ENCODE measurements around the gene ANKRD28.
"Not testable (repeated sequence)": the region's sequence is repeated elsewhere in the genome, so short reads cannot be mapped to it uniquely, and the experiment has no call there.

ANKRD28 gene

GRCh38 chr3:15742236-15742635 is 55.5 kb downstream of the ANKRD28 start:
- not testable (repeated sequence) for H3K27me3 Mint-ChIP-seq, H3K4me3 Mint-ChIP-seq, H3K27ac Mint-ChIP-seq
- Mint-ChIP-seq H3K4me1 (ENCODE audit: low read depth) (peaks cover 27% of the 10 kb centered on the region), H3K36me3 (peaks cover 47% of the 10 kb centered on the region), H3K9me3 (ENCODE audit: low read depth) (peaks cover 28% of the 10 kb centered on the region)

GRCh38 chr3:15738616-15739005 is 59.2 kb downstream of the ANKRD28 start:
- H3K4me3 Mint-ChIP-seq; H3K27ac Mint-ChIP-seq; H3K27me3 Mint-ChIP-seq; H3K4me1 Mint-ChIP-seq (ENCODE audit: low read depth): not testable (repeated sequence)
- H3K36me3 Mint-ChIP-seq: peaks cover 40% of the 10 kb centered on the region
- H3K9me3 Mint-ChIP-seq (ENCODE audit: low read depth): peaks cover 19% of the 10 kb centered on the region

GRCh38 chr3:15731024-15731423 is 66.8 kb downstream of the ANKRD28 start:
- Mint-ChIP-seq H3K36me3 (peaks cover 21% of the 10 kb centered on the region), H3K4me1 (ENCODE audit: low read depth) (peaks cover 3% of the 10 kb centered on the region), H3K9me3 (ENCODE audit: low read depth) (no peaks in the 10 kb centered on the region), H3K4me3 (no peak overlapping the region), H3K27ac (no peak overlapping the region), H3K27me3 (no peaks in the 10 kb centered on the region)

- Mint-ChIP-seq H3K27me3 (no peaks in the 10 kb centered on the region), H3K4me1 (ENCODE audit: low read depth) (peaks cover 8% of the 10 kb centered on the region), H3K27ac (no peak overlapping the region)
These were observed 69.0 kb downstream of the ANKRD28 start for GRCh38 chr3:15728766-15729165.

GRCh38 chr3:15726881-15727280 is 70.9 kb downstream of the ANKRD28 start:
- no peaks in the 10 kb centered on the region for H3K27me3 Mint-ChIP-seq
- no peak overlapping the region for H3K4me3 Mint-ChIP-seq
- H3K4me1 Mint-ChIP-seq (ENCODE audit: low read depth): peaks cover 8% of the 10 kb centered on the region
- no peaks in the 10 kb centered on the region for H3K9me3 Mint-ChIP-seq (ENCODE audit: low read depth)
- H3K36me3 Mint-ChIP-seq: peaks cover 32% of the 10 kb centered on the region
- H3K27ac Mint-ChIP-seq: no peak overlapping the region

More at GRCh38 chr3:15728766-15729165, 69.0 kb downstream of the ANKRD28 start:
- Mint-ChIP-seq H3K36me3 (peaks cover 25% of the 10 kb centered on the region), H3K9me3 (ENCODE audit: low read depth) (no peaks in the 10 kb centered on the region), H3K4me3 (no peak overlapping the region)

GRCh38 chr3:15726043-15726442 is 71.7 kb downstream of the ANKRD28 start:
- Mint-ChIP-seq H3K27ac (no peak overlapping the region), H3K4me1 (ENCODE audit: low read depth) (peaks cover 8% of the 10 kb centered on the region), H3K27me3 (no peaks in the 10 kb centered on the region), H3K4me3 (no peak overlapping the region), H3K36me3 (peaks cover 31% of the 10 kb centered on the region), H3K9me3 (ENCODE audit: low read depth) (no peaks in the 10 kb centered on the region)

- Mint-ChIP-seq H3K36me3 (peaks cover 38% of the 10 kb centered on the region), H3K9me3 (ENCODE audit: low read depth) (no peaks in the 10 kb centered on the region), H3K27me3 (no peaks in the 10 kb centered on the region), H3K27ac (no peak overlapping the region), H3K4me3 (no peak overlapping the region), H3K4me1 (ENCODE audit: low read depth) (peaks cover 8% of the 10 kb centered on the region)
These were observed 73.3 kb downstream of the ANKRD28 start for GRCh38 chr3:15724446-15724845.

- H3K27me3 Mint-ChIP-seq: no peaks in the 10 kb centered on the region
- peaks cover 8% of the 10 kb centered on the region for H3K4me1 Mint-ChIP-seq (ENCODE audit: low read depth)
- peaks cover 31% of the 10 kb centered on the region for H3K36me3 Mint-ChIP-seq
- no peak overlapping the region for H3K27ac Mint-ChIP-seq
- no peak overlapping the region for H3K4me3 Mint-ChIP-seq
- H3K9me3 Mint-ChIP-seq (ENCODE audit: low read depth): no peaks in the 10 kb centered on the region
These were observed 74.2 kb downstream of the ANKRD28 start for GRCh38 chr3:15723624-15723884.

- Mint-ChIP-seq H3K4me3 (no peak overlapping the region), H3K9me3 (ENCODE audit: low read depth) (no peaks in the 10 kb centered on the region), H3K4me1 (ENCODE audit: low read depth) (peaks cover 8% of the 10 kb centered on the region), H3K27me3 (no peaks in the 10 kb centered on the region), H3K36me3 (peaks cover 31% of the 10 kb centered on the region), H3K27ac (no peak overlapping the region)
These were observed 74.7 kb downstream of the ANKRD28 start for GRCh38 chr3:15722877-15723623.

- Mint-ChIP-seq H3K4me1 (ENCODE audit: low read depth) (no peaks in the 10 kb centered on the region), H3K4me3 (no peak overlapping the region), H3K9me3 (ENCODE audit: low read depth) (no peaks in the 10 kb centered on the region), H3K27me3 (no peaks in the 10 kb centered on the region), H3K27ac (no peak overlapping the region), H3K36me3 (peaks cover 16% of the 10 kb centered on the region)
These were observed 81.6 kb downstream of the ANKRD28 start for GRCh38 chr3:15716178-15716577.

GRCh38 chr3:15714448-15714847 is 83.3 kb downstream of the ANKRD28 start:
- H3K9me3 Mint-ChIP-seq (ENCODE audit: low read depth): no peaks in the 10 kb centered on the region
- no peak overlapping the region for H3K27ac Mint-ChIP-seq
- no peaks in the 10 kb centered on the region for H3K27me3 Mint-ChIP-seq
- H3K4me1 Mint-ChIP-seq (ENCODE audit: low read depth): no peaks in the 10 kb centered on the region
- no peak overlapping the region for H3K4me3 Mint-ChIP-seq
- H3K36me3 Mint-ChIP-seq: peaks cover 10% of the 10 kb centered on the region

- H3K36me3 Mint-ChIP-seq: peaks cover 16% of the 10 kb centered on the region
- H3K27me3 Mint-ChIP-seq: no peaks in the 10 kb centered on the region
- no peak overlapping the region for H3K4me3 Mint-ChIP-seq
- no peak overlapping the region for H3K27ac Mint-ChIP-seq
- no peaks in the 10 kb centered on the region for H3K9me3 Mint-ChIP-seq (ENCODE audit: low read depth)
- H3K4me1 Mint-ChIP-seq (ENCODE audit: low read depth): no peaks in the 10 kb centered on the region
These were observed 84.4 kb downstream of the ANKRD28 start for GRCh38 chr3:15713364-15713763.

- Mint-ChIP-seq H3K9me3 (ENCODE audit: low read depth) (peaks cover 3% of the 10 kb centered on the region), H3K4me3 (no peak overlapping the region), H3K27ac (no peak overlapping the region), H3K27me3 (no peaks in the 10 kb centered on the region), H3K4me1 (ENCODE audit: low read depth) (no peaks in the 10 kb centered on the region), H3K36me3 (peaks cover 29% of the 10 kb centered on the region)
These were observed 86.5 kb downstream of the ANKRD28 start for GRCh38 chr3:15711281-15711680.

GRCh38 chr3:15708882-15709677 is 88.7 kb downstream of the ANKRD28 start:
- peaks cover 3% of the 10 kb centered on the region for H3K9me3 Mint-ChIP-seq (ENCODE audit: low read depth)
- H3K27me3 Mint-ChIP-seq: no peaks in the 10 kb centered on the region
- H3K4me1 Mint-ChIP-seq (ENCODE audit: low read depth): peaks cover 2% of the 10 kb centered on the region
- peaks cover 33% of the 10 kb centered on the region for H3K36me3 Mint-ChIP-seq
- no peak overlapping the region for H3K27ac Mint-ChIP-seq
- no peak overlapping the region for H3K4me3 Mint-ChIP-seq

GRCh38 chr3:15707779-15708178 is 90.0 kb downstream of the ANKRD28 start:
- Mint-ChIP-seq H3K27me3 (no peaks in the 10 kb centered on the region), H3K27ac (no peak overlapping the region), H3K4me3 (no peak overlapping the region), H3K9me3 (ENCODE audit: low read depth) (peaks cover 3% of the 10 kb centered on the region), H3K36me3 (peaks cover 30% of the 10 kb centered on the region), H3K4me1 (ENCODE audit: low read depth) (peaks cover 2% of the 10 kb centered on the region)

GRCh38 chr3:15703346-15703745 is 94.4 kb downstream of the ANKRD28 start:
- Mint-ChIP-seq H3K9me3 (ENCODE audit: low read depth) (peaks cover 3% of the 10 kb centered on the region), H3K36me3 (peaks cover 26% of the 10 kb centered on the region), H3K4me3 (no peak overlapping the region)

More at GRCh38 chr3:15703346-15703745, 94.4 kb downstream of the ANKRD28 start:
- Mint-ChIP-seq H3K4me1 (ENCODE audit: low read depth) (peaks cover 2% of the 10 kb centered on the region), H3K27me3 (no peaks in the 10 kb centered on the region), H3K27ac (no peak overlapping the region)
